Stimulated activated naive B cell treated with anti-CD40 and anti-IgM and Interleukin-4, amounts not matched to agents 10 μg/mL and 1 μg/mL and 100 μg/mL, for 72 hours (primary cell): Measurements from ENCODE around the gene ACTG2.
A peak's percentile ranks its signal among the peaks of the same experiment; 100 is the strongest.
"Not testable (repeated sequence)": the region's sequence is repeated elsewhere in the genome, so short reads cannot be mapped to it uniquely, and the experiment has no call there.

Source experiments
- ATAC-seq, 2 donors: fragments of 150-1000 bp; cut with Tn5 transposase; replicated peaks; 2 replicates each; pipeline ENCODE4 v1.10.0; 2021; ENCODE audit warnings: moderate library complexity in 1 of 2
- DNase-seq: peaks from one replicate; pipeline ENCODE4 v3.0.0; 2021
- H3K27ac Mint-ChIP-seq: one replicate; pipeline ENCODE4 v1.8.0; 2022; ENCODE audit warnings: mild to moderate bottlenecking, mixed read lengths
- H3K27me3 Mint-ChIP-seq, 2 donors: one replicate each; pipeline ENCODE4 v1.8.0; 2022; ENCODE audit warnings: mixed read lengths in 2 of 2
- H3K36me3 Mint-ChIP-seq, 2 donors: one replicate each; pipeline ENCODE4 v1.8.0; 2022; ENCODE audit warnings: mixed read lengths in 2 of 2, mild to moderate bottlenecking in 1 of 2
- H3K4me1 Mint-ChIP-seq, 2 donors: one replicate each; pipeline ENCODE4 v1.8.0; 2022; ENCODE audit warnings: mixed read lengths in 2 of 2, mild to moderate bottlenecking in 1 of 2
- H3K4me3 Mint-ChIP-seq, 2 donors: one replicate each; pipeline ENCODE4 v1.8.0; 2022; ENCODE audit warnings: mild to moderate bottlenecking in 2 of 2, mixed read lengths in 2 of 2, moderate library complexity in 1 of 2
- H3K9me3 Mint-ChIP-seq, 2 donors: one replicate each; pipeline ENCODE4 v1.8.0; 2022; ENCODE audit warnings: mixed read lengths in 2 of 2, mild to moderate bottlenecking in 1 of 2

ACTG2 gene

DNA sequence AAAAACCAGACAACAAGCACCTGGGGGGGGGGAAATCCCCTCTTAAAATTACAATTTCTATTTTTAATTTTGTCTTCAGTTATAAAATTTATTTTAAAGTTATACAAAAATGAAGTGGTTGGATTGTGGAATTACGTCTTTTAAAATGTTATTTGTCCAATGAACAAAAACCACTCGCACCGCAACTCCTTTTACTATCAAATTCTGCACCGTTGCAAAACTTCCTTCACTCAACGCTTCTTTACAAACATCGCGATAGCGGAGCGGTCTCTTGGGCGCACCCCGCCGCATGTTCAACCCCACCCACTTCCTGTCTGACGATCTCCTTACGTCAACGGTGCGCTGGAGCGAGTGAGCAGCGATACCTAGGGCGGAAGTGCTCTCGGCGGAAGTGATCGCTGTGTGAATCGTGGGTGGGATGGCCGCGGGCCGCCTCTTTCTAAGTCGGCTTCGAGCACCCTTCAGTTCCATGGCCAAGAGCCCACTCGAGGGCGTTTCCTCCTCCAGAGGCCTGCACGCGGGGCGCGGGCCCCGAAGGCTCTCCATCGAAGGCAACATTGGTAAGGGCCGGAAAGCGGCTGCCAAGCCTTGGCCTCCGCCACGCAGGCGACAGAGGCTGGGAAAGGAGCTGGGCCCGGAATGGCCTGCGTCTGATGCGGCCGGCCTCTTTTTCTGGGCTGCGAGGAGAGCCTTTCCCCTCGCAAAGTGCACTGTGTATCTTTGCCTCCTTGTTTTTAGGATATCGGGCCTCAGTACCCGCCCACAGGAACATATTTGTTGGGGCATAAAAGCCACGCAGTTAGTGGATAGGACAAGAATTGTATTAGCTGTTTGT, 33.9 kb downstream of the ACTG2 start, which contains the start of gene DGUOK:
Gene DGUOK, plus strand, starts transcription at position 388 of the 835 bp plus-strand sequence. Its CDS starts 31 bp downstream, at position 419.
- Mint-ChIP-seq H3K9me3 (peaks cover 0 to 2% of the 10 kb centered on the region in 2 donors), H3K27me3 (no peaks in the 10 kb centered on the region), H3K4me1 (peaks cover 32 to 42% of the 10 kb centered on the region in 2 donors), H3K4me3 (peak within 1 kb of the TSS; percentile 89 to 91), H3K27ac (peak within 1 kb of the TSS; percentile 97), H3K36me3 (peaks cover 26 to 39% of the 10 kb centered on the region in 2 donors)
- ATAC-seq (peak; percentile 100), DNase-seq (peak; percentile 96)

GRCh38 chr2:73927344-73927743, 34.5 kb downstream of the ACTG2 start:
- Mint-ChIP-seq H3K9me3 (peaks cover 0 to 2% of the 10 kb centered on the region in 2 donors), H3K4me3 (peak overlapping the region; percentile 89 to 91), H3K4me1 (peaks cover 38 to 48% of the 10 kb centered on the region in 2 donors), H3K27me3 (no peaks in the 10 kb centered on the region), H3K36me3 (peaks cover 30 to 46% of the 10 kb centered on the region in 2 donors), H3K27ac (peak overlapping the region; percentile 97)
- no peak for DNase-seq
- ATAC-seq = no peak

DNA sequence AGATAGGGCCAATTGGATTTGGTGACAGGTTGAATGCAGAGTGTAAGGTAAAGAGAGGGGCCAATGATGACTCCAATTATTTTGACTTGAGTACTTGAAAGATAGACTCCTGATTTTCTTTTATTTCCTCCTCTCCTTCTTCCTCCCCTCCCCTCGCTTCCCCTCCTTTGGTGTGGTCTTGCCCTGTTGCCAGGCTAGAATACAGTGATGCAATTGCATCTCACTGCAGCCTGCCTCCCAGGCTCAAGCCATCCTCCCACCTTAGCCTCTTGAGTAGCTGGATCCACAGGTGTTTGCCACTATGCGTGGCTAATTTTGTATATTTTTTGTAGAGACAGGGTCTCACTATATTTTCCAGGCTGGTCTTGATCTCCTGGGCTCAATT, 36.1 kb downstream of the ACTG2 start:
- peaks cover 0 to 2% of the 10 kb centered on the region in 2 donors for H3K9me3 Mint-ChIP-seq
- peak overlapping the region; percentile 65 to 79 for H3K4me3 Mint-ChIP-seq
- ATAC-seq = no peak
- H3K27me3 Mint-ChIP-seq = no peaks in the 10 kb centered on the region
- peaks cover 36 to 55% of the 10 kb centered on the region in 2 donors for H3K36me3 Mint-ChIP-seq
- DNase-seq = no peak
- H3K4me1 Mint-ChIP-seq = peaks cover 43 to 58% of the 10 kb centered on the region in 2 donors
- H3K27ac Mint-ChIP-seq = peak overlapping the region; percentile 70

- no peaks in the 10 kb centered on the region for H3K27me3 Mint-ChIP-seq
- no peak overlapping the region for H3K4me3 Mint-ChIP-seq
- DNase-seq (no peak), ATAC-seq (no peak)
- no peak overlapping the region for H3K27ac Mint-ChIP-seq
- H3K4me1 Mint-ChIP-seq = peaks cover 48 to 58% of the 10 kb centered on the region in 2 donors
- peaks cover 38 to 57% of the 10 kb centered on the region in 2 donors for H3K36me3 Mint-ChIP-seq
- H3K9me3 Mint-ChIP-seq = no peaks in the 10 kb centered on the region
These were observed 37.6 kb downstream of the ACTG2 start for GRCh38 chr2:73930386-73930785.

GRCh38 chr2:73931531-73932500, 39.0 kb downstream of the ACTG2 start:
- Mint-ChIP-seq H3K27me3 (no peaks in the 10 kb centered on the region), H3K27ac (peak overlapping the region; percentile 49), H3K4me1 (peaks cover 48 to 68% of the 10 kb centered on the region in 2 donors), H3K4me3 (peak overlapping the region; percentile 1 to 17), H3K36me3 (peaks cover 43 to 60% of the 10 kb centered on the region in 2 donors), H3K9me3 (no peaks in the 10 kb centered on the region)
- DNase-seq (no peak), ATAC-seq (peak; percentile 29 to 34)

DNA sequence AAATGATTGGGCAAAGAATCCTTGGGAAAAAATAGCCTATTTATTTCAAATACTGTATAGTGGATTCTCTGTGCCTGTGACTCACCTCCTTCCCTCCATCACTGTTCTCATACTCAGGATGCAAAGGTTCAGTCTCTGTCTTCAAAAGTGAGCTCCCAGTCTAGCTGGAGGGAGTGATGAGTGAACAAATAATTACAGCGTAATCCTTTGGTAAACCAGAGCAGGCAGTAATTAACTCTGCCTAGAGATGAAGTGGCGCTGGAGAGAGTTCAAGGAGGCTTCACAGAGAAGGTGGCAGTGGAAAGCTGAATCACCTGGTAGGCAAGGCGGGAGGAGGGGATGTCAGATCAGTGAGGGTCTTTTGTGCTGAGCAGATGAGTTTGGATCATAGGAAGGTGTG, 40.4 kb downstream of the ACTG2 start:
- H3K4me1 Mint-ChIP-seq = peaks cover 58 to 76% of the 10 kb centered on the region in 2 donors
- no peaks in the 10 kb centered on the region for H3K9me3 Mint-ChIP-seq
- DNase-seq (no peak), ATAC-seq (no peak)
- H3K36me3 Mint-ChIP-seq = peaks cover 42 to 66% of the 10 kb centered on the region in 2 donors
- no peak overlapping the region for H3K27ac Mint-ChIP-seq
- no peak overlapping the region for H3K4me3 Mint-ChIP-seq
- no peaks in the 10 kb centered on the region for H3K27me3 Mint-ChIP-seq

DNA sequence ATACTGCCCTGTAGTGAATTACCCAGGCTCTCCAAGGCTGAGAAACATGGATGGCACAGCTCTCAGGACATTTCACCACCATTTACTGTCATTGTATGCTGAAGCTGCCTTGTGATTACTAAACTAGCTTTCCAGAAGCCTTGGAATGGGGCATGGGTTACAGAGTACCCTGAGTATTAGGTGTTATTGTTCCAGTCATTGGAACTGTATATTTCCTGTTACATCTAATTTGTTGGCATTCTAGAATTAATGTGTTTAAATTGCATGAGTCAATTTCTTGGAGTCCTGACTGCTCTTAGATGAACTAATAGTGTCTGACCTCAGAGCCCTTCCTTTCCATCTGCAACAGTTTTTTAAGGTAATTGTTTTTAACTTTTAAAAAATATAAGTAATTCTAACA, 42.8 kb downstream of the ACTG2 start:
- ATAC-seq (no peak), DNase-seq (no peak)
- Mint-ChIP-seq H3K4me1 (peaks cover 49 to 70% of the 10 kb centered on the region in 2 donors), H3K27ac (no peak overlapping the region), H3K27me3 (no peaks in the 10 kb centered on the region), H3K36me3 (peaks cover 36 to 58% of the 10 kb centered on the region in 2 donors), H3K9me3 (no peaks in the 10 kb centered on the region), H3K4me3 (no peak overlapping the region)

- no peak for ATAC-seq
- no peak overlapping the region for H3K4me3 Mint-ChIP-seq
- H3K9me3 Mint-ChIP-seq = no peaks in the 10 kb centered on the region
- H3K36me3 Mint-ChIP-seq = peaks cover 28 to 49% of the 10 kb centered on the region in 2 donors
- no peak overlapping the region for H3K27ac Mint-ChIP-seq
- H3K27me3 Mint-ChIP-seq = no peaks in the 10 kb centered on the region
- DNase-seq = no peak
- peaks cover 38 to 69% of the 10 kb centered on the region in 2 donors for H3K4me1 Mint-ChIP-seq
These were observed 44.5 kb downstream of the ACTG2 start for GRCh38 chr2:73937103-73937885.

GRCh38 chr2:73937899-73938298, 45.1 kb downstream of the ACTG2 start:
- Mint-ChIP-seq H3K36me3 (peaks cover 29 to 48% of the 10 kb centered on the region in 2 donors), H3K4me1 (peaks cover 36 to 69% of the 10 kb centered on the region in 2 donors), H3K27me3 (no peaks in the 10 kb centered on the region), H3K9me3 (no peaks in the 10 kb centered on the region), H3K4me3 (no peak overlapping the region), H3K27ac (no peak overlapping the region)
- ATAC-seq = no peak
- DNase-seq = no peak

GRCh38 chr2:73938718-73939352, 46.0 kb downstream of the ACTG2 start:
- H3K4me1 Mint-ChIP-seq = peaks cover 35 to 68% of the 10 kb centered on the region in 2 donors
- H3K27ac Mint-ChIP-seq = no peak overlapping the region
- no peaks in the 10 kb centered on the region for H3K27me3 Mint-ChIP-seq
- ATAC-seq (peak in 1 of 2 donors; percentile 27), DNase-seq (no peak)
- no peak overlapping the region for H3K4me3 Mint-ChIP-seq
- H3K9me3 Mint-ChIP-seq = no peaks in the 10 kb centered on the region
- peaks cover 25 to 41% of the 10 kb centered on the region in 2 donors for H3K36me3 Mint-ChIP-seq

DNA sequence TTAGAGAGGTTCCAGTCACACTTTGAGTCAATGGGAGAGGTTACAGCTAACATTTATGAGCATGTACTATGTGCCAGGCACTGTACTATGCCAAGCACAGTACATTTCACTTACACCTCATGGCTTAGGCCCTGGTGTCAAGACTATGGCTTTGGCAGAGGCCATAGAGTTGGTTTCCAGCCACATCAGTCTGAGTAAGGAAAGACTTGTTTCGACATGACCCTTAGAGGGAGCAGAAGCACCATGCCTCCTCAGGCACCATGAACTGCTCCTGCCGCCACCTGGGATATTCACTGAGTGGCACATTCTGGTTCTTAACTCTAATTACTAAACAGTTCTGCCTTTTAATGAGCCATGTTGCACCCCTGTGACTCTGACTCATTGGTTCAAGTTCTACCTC, 46.6 kb downstream of the ACTG2 start:
- peak overlapping the region; percentile 88 for H3K27ac Mint-ChIP-seq
- H3K4me1 Mint-ChIP-seq = peaks cover 36 to 73% of the 10 kb centered on the region in 2 donors
- ATAC-seq = peak; percentile 29 to 55
- H3K27me3 Mint-ChIP-seq = no peaks in the 10 kb centered on the region
- H3K9me3 Mint-ChIP-seq = no peaks in the 10 kb centered on the region
- peaks cover 25 to 41% of the 10 kb centered on the region in 2 donors for H3K36me3 Mint-ChIP-seq
- no peak for DNase-seq
- H3K4me3 Mint-ChIP-seq = no peak overlapping the region

GRCh38 chr2:73940066-73940465, 47.3 kb downstream of the ACTG2 start:
- not testable (repeated sequence) for H3K9me3 Mint-ChIP-seq, H3K27me3 Mint-ChIP-seq, H3K4me3 Mint-ChIP-seq, DNase-seq, ATAC-seq
- peak overlapping the region; percentile 53 for H3K27ac Mint-ChIP-seq
- H3K36me3 Mint-ChIP-seq = peaks cover 32 to 47% of the 10 kb centered on the region in 2 donors
- H3K4me1 Mint-ChIP-seq = peaks cover 41 to 80% of the 10 kb centered on the region in 2 donors

- no peak overlapping the region for H3K27ac Mint-ChIP-seq
- peaks cover 27 to 40% of the 10 kb centered on the region in 2 donors for H3K36me3 Mint-ChIP-seq
- ATAC-seq (peak; percentile 19 to 33), DNase-seq (no peak)
- H3K9me3 Mint-ChIP-seq = no peaks in the 10 kb centered on the region
- H3K4me3 Mint-ChIP-seq = no peak overlapping the region
- H3K4me1 Mint-ChIP-seq = peaks cover 33 to 88% of the 10 kb centered on the region in 2 donors
- no peaks in the 10 kb centered on the region for H3K27me3 Mint-ChIP-seq
These were observed 49.9 kb downstream of the ACTG2 start for GRCh38 chr2:73942664-73943063.
